HFF-Myc (cell line): ENCODE results near the gene BCCIP.

Experiments used
- DNase-seq: peaks from one replicate; pipeline ENCODE4 v3.0.0-alpha.2; 2011; ENCODE audit warnings: low read depth; ENCODE audit errors: extremely low read depth
- H3K4me3 ChIP-seq: replicated peaks from 2 replicates; pipeline ENCODE4 v1.5.1; 2011; ENCODE audit warnings: low read depth, mild to moderate bottlenecking, control low read depth, low read length
- CTCF ChIP-seq: IDR thresholded peaks from 2 replicates; pipeline ENCODE4 v1.5.1; 2012; ENCODE audit warnings: mild to moderate bottlenecking, low read depth, low read length, control low read depth; ENCODE audit errors: missing control alignments

Gene BCCIP

GRCh38 chr10:125822878-125823662 lies at the start of gene BCCIP, which contains the start of gene UROS:
BCCIP (plus strand) TSS chr10:125823546; CDS start chr10:125823558, 12 bp downstream.
UROS (minus strand) TSS chr10:125823258; CDS start chr10:125816499, 6,759 bp downstream.
- no peak for TF ChIP-seq CTCF
- DNase-seq, result peak; percentile 77
- peak within 1 kb of the TSS; percentile 97 for H3K4me3 ChIP-seq

GRCh38 chr10:125773687-125774543 lies 49.4 kb upstream of the BCCIP start:
- DNase-seq, result no peak
- TF ChIP-seq CTCF, result no peak
- H3K4me3 ChIP-seq, result no peak overlapping the region

GRCh38 chr10:125774581-125775191 lies 48.7 kb upstream of the BCCIP start:
- no peak for TF ChIP-seq CTCF
- no peak overlapping the region for H3K4me3 ChIP-seq
- no peak for DNase-seq

- no peak for TF ChIP-seq CTCF
- DNase-seq, result no peak
- H3K4me3 ChIP-seq, result no peak within 1 kb of the TSS
Measured at GRCh38 chr10:125775491-125776106, 47.7 kb upstream of the BCCIP start, which contains the start of gene MMP21. MMP21 (minus strand) TSS chr10:125775821; CDS start chr10:125775821, 0 bp downstream.

GRCh38 chr10:125777806-125778205 lies 45.5 kb upstream of the BCCIP start:
- DNase-seq, result no peak
- no peak for TF ChIP-seq CTCF
- H3K4me3 ChIP-seq, result no peak overlapping the region

GRCh38 chr10:125778556-125778955 lies 44.8 kb upstream of the BCCIP start:
- no peak for DNase-seq
- TF ChIP-seq CTCF, result no peak
- no peak overlapping the region for H3K4me3 ChIP-seq
